Ishikawa (cell line): ENCODE results near the gene MS4A13.

Source experiments
- RAD21 ChIP-seq: IDR thresholded peaks from 2 replicates; pipeline ENCODE4 v1.6.1; 2012; ENCODE audit warnings: low read depth
- TAF1 ChIP-seq: IDR thresholded peaks from 2 replicates; pipeline ENCODE4 v1.6.1; 2012; ENCODE audit warnings: low read depth, mild to moderate bottlenecking

- TF ChIP-seq TAF1 (no peak), RAD21 (no peak)
Observed at GRCh38 chr11:60469723-60470122, 45.5 kb upstream of the MS4A13 start.
